Neuronal stem cell (in vitro differentiated cells): ENCODE measurements around the gene FAM209A.

Experiments used
- DNase-seq: peaks from one replicate; pipeline ENCODE4 v3.0.0-alpha.2; 2013; ENCODE audit warnings: low spot score
- H2AFZ ChIP-seq: one replicate; pipeline ENCODE4 v1.6.1; 2013; ENCODE audit warnings: mild to moderate bottlenecking, low read length, inconsistent platforms
- H2AK5ac ChIP-seq: 2 replicates; pipeline ENCODE4 v1.6.1; 2013; ENCODE audit warnings: low read depth, mild to moderate bottlenecking, inconsistent platforms, low read length, moderate library complexity, mixed read lengths
- H2BK120ac ChIP-seq: 2 replicates; pipeline ENCODE4 v1.6.1; 2013; ENCODE audit warnings: low read depth, mild to moderate bottlenecking, inconsistent platforms, low read length, moderate library complexity, mixed read lengths
- H2BK12ac ChIP-seq: one replicate; pipeline ENCODE4 v1.6.1; 2013; ENCODE audit warnings: low read length, inconsistent platforms
- H2BK15ac ChIP-seq: 2 replicates; pipeline ENCODE4 v1.6.1; 2013; ENCODE audit warnings: mild to moderate bottlenecking, low read length, inconsistent platforms, mixed read lengths
- H2BK5ac ChIP-seq: one replicate; pipeline ENCODE4 v1.6.1; 2013; ENCODE audit warnings: inconsistent platforms, mild to moderate bottlenecking, low read length, moderate library complexity
- H3K14ac ChIP-seq: one replicate; pipeline ENCODE4 v1.6.1; 2013; ENCODE audit warnings: low read length, inconsistent platforms
- H3K18ac ChIP-seq: 2 replicates; pipeline ENCODE4 v1.6.1; 2013; ENCODE audit warnings: low read length, inconsistent platforms
- H3K23ac ChIP-seq: 2 replicates; pipeline ENCODE4 v1.6.1; 2013; ENCODE audit warnings: low read depth, mild to moderate bottlenecking, mixed read lengths, low read length, inconsistent platforms; ENCODE audit not compliant: poor library complexity
- H3K27ac ChIP-seq: replicated peaks from 3 replicates; pipeline ENCODE4 v1.5.1; 2013; ENCODE audit warnings: low read length, inconsistent platforms
- H3K27me3 ChIP-seq, 3 experiments: 2 replicates each; pipeline ENCODE4 v1.6.1; 2013; ENCODE audit warnings: low read length in 3 of 3, mild to moderate bottlenecking in 2 of 3, inconsistent platforms in 1 of 3, low read depth in 1 of 3, mixed read lengths in 1 of 3, moderate library complexity in 1 of 3; ENCODE audit not compliant: control insufficient read depth in 3 of 3, insufficient read depth in 3 of 3
- H3K36me3 ChIP-seq, 2 donors: replicated peaks in 1 of 2; 2 replicates each; pipeline ENCODE4 v1.6.1; 2013; ENCODE audit warnings: low read length in 2 of 2; ENCODE audit not compliant: control insufficient read depth in 2 of 2, insufficient read depth in 2 of 2
- H3K4ac ChIP-seq: 2 replicates; pipeline ENCODE4 v1.6.1; 2013; ENCODE audit warnings: inconsistent platforms, mild to moderate bottlenecking, low read length, moderate library complexity
- H3K4me1 ChIP-seq, 2 donors: 1 replicate in 1 of 2; 2 replicates in 1 of 2; pipeline ENCODE4 v1.6.1; 2013; ENCODE audit warnings: low read length in 2 of 2, low read depth in 1 of 2; ENCODE audit not compliant: control insufficient read depth in 2 of 2, insufficient read depth in 1 of 2
- H3K4me2 ChIP-seq: one replicate; pipeline ENCODE4 v1.6.1; 2013; ENCODE audit warnings: mild to moderate bottlenecking, low read length, inconsistent platforms; ENCODE audit not compliant: insufficient read depth, poor library complexity, severe bottlenecking
- H3K4me3 ChIP-seq, 2 donors: 2 replicates each; pipeline ENCODE4 v1.5.1; 2013; ENCODE audit warnings: low read length in 2 of 2, mild to moderate bottlenecking in 2 of 2, inconsistent platforms in 1 of 2, moderate library complexity in 1 of 2
- H3K79me1 ChIP-seq: one replicate; pipeline ENCODE4 v1.6.1; 2013; ENCODE audit warnings: low read depth, mild to moderate bottlenecking, inconsistent platforms, low read length, moderate library complexity
- H3K9ac ChIP-seq: one replicate; pipeline ENCODE4 v1.6.1; 2013; ENCODE audit warnings: mild to moderate bottlenecking, low read depth, low read length, inconsistent platforms; ENCODE audit not compliant: poor library complexity
- H3K9me3 ChIP-seq, 2 donors: replicated peaks in 1 of 2; 2 replicates each; pipeline versions ENCODE3 to v1.6.1; 2013; ENCODE audit warnings: low read length in 2 of 2, mild to moderate bottlenecking in 2 of 2, inconsistent platforms in 1 of 2, low read depth in 1 of 2, mixed read lengths in 1 of 2, moderate library complexity in 1 of 2; ENCODE audit not compliant: control insufficient read depth in 2 of 2, insufficient read depth in 1 of 2
- H4K8ac ChIP-seq: one replicate; pipeline ENCODE4 v1.6.1; 2013; ENCODE audit warnings: low read depth, mild to moderate bottlenecking, inconsistent platforms, low read length, moderate library complexity
- H4K91ac ChIP-seq: one replicate; pipeline ENCODE4 v1.6.1; 2013; ENCODE audit warnings: low read length, low read depth, mild to moderate bottlenecking, inconsistent platforms; ENCODE audit not compliant: poor library complexity
- WGBS, 2 donors: extraction: QIAGEN DNeasy Blood & Tissue Kit; methylation state at CpG; one replicate each; pipeline ENCODE4 v1.1.7; 2013; ENCODE audit warnings: missing lambda C conversion rate in 2 of 2, mixed read lengths in 1 of 2; ENCODE audit not compliant: insufficient read length in 2 of 2, insufficient replicate concordance in 1 of 2; ENCODE audit errors: extremely low coverage in 2 of 2; 5-methylcytosine and 5-hydroxymethylcytosine counted together

The FAM209A gene

DNA sequence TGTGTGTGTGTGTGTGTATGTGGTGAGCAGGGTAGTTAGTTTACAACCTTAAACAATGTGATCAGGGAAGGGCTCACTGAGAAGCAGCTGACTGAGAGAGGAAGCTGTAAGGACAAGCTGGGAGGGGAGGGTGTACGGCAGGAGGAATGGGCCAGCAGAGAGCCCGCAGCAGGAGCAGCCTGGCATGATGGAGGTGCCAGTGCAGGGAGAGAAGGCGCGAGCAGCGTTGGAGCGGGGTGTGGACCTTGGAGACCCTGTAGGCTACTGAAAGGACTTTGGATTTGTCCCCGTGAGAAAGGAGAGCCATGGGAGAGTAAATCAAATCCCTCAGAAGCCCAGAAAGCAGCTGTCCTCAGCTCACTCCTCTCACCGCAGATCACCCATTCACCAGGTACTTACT, 27.0 kb downstream of the FAM209A start:
- no peak overlapping the region for H3K18ac ChIP-seq
- H3K79me1 ChIP-seq: peaks cover 1% of the 10 kb centered on the region
- H3K27ac ChIP-seq: no peak overlapping the region
- H3K14ac ChIP-seq: no peak overlapping the region
- no peak overlapping the region for H2AFZ ChIP-seq
- H2AK5ac ChIP-seq: no peak overlapping the region
- DNase-seq: no peak
- H3K4me3 ChIP-seq: no peak overlapping the region
- H3K27me3 ChIP-seq: peaks cover 0 to 5% (median 0%) of the 10 kb centered on the region in 3 experiments
- no peaks in the 10 kb centered on the region for H3K9me3 ChIP-seq
- no peaks in the 10 kb centered on the region for H3K4me1 ChIP-seq
- no peak overlapping the region for H2BK120ac ChIP-seq
- no peak overlapping the region for H4K91ac ChIP-seq
- H3K4ac ChIP-seq: no peak overlapping the region
- no peak overlapping the region for H2BK15ac ChIP-seq
- no peaks in the 10 kb centered on the region for H3K36me3 ChIP-seq
- H2BK5ac ChIP-seq: no peak overlapping the region
- no CpG with 5 or more reads among the region's 8 CpGs for WGBS, 2 donors
- no peak overlapping the region for H3K4me2 ChIP-seq
- H2BK12ac ChIP-seq: no peak overlapping the region
- no peak overlapping the region for H3K9ac ChIP-seq
- H4K8ac ChIP-seq: no peak overlapping the region
- H3K23ac ChIP-seq: no peak overlapping the region

DNA sequence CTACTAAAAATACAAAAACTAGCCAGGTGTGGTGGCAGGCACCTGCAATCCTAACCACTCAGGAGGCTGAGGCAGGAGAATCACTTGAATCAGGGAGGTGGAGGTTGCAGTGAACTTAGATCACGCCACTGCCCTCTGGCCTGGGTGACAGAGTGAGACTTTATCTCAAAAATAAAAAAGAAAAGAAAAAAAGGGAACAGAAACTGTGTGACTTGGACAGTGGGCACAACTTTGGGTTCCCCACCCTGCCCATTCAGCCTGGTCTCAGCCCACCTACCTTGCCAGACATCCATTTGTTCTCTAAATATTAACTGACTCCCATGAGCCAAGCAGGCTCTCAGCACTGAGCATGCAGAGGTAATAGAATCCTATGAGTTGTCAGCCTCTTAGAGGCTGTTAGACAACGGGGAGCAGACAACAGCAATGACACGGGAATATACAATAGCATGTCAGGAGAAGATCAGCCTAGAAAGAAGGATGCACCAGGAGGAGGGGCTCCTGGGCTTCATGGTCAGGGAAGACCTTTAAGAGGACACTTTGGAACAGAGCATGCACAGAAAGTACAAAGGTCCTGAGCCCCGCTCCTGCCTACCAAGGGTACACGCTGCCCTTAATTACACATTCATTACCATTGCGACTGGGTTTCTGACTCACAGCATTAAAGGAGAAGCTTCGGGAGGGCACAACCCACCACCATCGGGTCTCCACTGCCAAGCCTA, 28.5 kb downstream of the FAM209A start:
- no peak overlapping the region for H2BK12ac ChIP-seq

DNA sequence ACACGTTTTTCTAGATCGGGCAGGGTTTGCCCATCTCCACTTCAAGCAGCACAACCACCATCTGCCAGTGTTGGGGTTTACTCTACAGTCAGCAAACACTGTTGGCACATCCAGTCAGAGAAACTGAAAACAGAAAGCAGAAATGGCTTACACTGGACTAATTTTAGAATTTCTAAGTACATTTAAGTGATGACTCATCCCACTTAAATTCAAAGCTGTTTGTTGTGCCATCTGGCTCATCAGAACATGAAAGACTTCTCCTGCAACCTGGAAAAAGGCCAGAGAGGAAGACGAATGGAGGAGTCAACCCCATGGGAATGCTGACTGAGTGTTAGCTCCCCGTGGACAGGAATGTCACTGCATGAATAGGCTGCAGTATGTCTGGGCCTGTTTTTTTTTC, 30.3 kb downstream of the FAM209A start:
- Histone ChIP-seq H3K14ac (no peak overlapping the region), H2BK15ac (no peak overlapping the region), H3K79me1 (no peaks in the 10 kb centered on the region), H2BK5ac (no peak overlapping the region), H3K27me3 (peaks cover 0 to 7% (median 0%) of the 10 kb centered on the region in 3 experiments), H3K36me3 (no peaks in the 10 kb centered on the region), H3K23ac (no peak overlapping the region), H2AK5ac (no peak overlapping the region), H2BK120ac (no peak overlapping the region), H3K4me2 (no peak overlapping the region), H3K9me3 (no peaks in the 10 kb centered on the region), H3K4me1 (no peaks in the 10 kb centered on the region), H3K27ac (no peak overlapping the region), H3K4ac (no peak overlapping the region), H4K91ac (no peak overlapping the region), H2AFZ (no peak overlapping the region), H2BK12ac (no peak overlapping the region), H4K8ac (no peak overlapping the region), H3K9ac (no peak overlapping the region), H3K4me3 (no peak overlapping the region), H3K18ac (no peak overlapping the region)
- DNase-seq: no peak
- WGBS, 2 donors: no CpG with 5 or more reads among the region's 4 CpGs

More for the DNA sequence above, 28.5 kb downstream of the FAM209A start:
- H3K36me3 ChIP-seq: no peaks in the 10 kb centered on the region
- H3K27me3 ChIP-seq: peaks cover 0 to 6% (median 0%) of the 10 kb centered on the region in 3 experiments
- H3K4me3 ChIP-seq: no peak overlapping the region
- H4K91ac ChIP-seq: no peak overlapping the region
- H2AK5ac ChIP-seq: no peak overlapping the region
- no peak overlapping the region for H3K4ac ChIP-seq
- no peak overlapping the region for H3K14ac ChIP-seq
- H2BK15ac ChIP-seq: no peak overlapping the region
- no peak overlapping the region for H4K8ac ChIP-seq
- no CpG with 5 or more reads among the region's 8 CpGs for WGBS, 2 donors
- H3K79me1 ChIP-seq: no peaks in the 10 kb centered on the region
- H3K4me2 ChIP-seq: no peak overlapping the region
- no peaks in the 10 kb centered on the region for H3K4me1 ChIP-seq
- H2BK5ac ChIP-seq: no peak overlapping the region
- no peak overlapping the region for H2AFZ ChIP-seq
- no peaks in the 10 kb centered on the region for H3K9me3 ChIP-seq
- H2BK120ac ChIP-seq: no peak overlapping the region
- H3K9ac ChIP-seq: no peak overlapping the region
- DNase-seq: no peak
- H3K27ac ChIP-seq: no peak overlapping the region
- no peak overlapping the region for H3K18ac ChIP-seq
- H3K23ac ChIP-seq: no peak overlapping the region

DNA sequence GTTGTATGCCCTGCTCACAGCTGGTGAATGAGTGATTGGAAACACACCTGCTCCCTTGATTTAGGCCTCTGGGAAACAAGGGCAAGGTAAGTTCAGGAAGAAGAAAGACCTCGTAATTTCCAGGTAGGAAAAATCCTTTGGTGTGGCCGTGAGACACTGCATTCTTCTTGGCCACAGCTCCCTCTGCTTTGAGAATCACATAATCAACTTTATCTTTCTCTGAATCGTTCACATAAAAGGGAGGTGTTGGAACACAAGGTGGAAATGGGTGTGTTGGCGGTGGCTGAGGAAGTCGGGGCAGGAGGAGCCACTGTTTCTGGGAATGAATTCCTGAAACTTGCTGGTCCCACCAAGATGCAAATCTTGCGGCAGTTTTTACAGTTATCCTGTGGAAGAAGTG, 34.4 kb downstream of the FAM209A start:
- Histone ChIP-seq H2BK12ac (no peak overlapping the region), H2AFZ (no peak overlapping the region), H3K4me3 (no peak overlapping the region), H3K4me1 (no peaks in the 10 kb centered on the region), H3K4ac (no peak overlapping the region), H3K27me3 (peaks cover 0 to 5% (median 0%) of the 10 kb centered on the region in 3 experiments), H3K27ac (no peak overlapping the region), H2AK5ac (no peak overlapping the region), H4K91ac (no peak overlapping the region), H3K18ac (no peak overlapping the region), H2BK5ac (no peak overlapping the region), H3K4me2 (no peak overlapping the region), H3K14ac (no peak overlapping the region), H3K9me3 (no peaks in the 10 kb centered on the region), H4K8ac (no peak overlapping the region), H2BK15ac (no peak overlapping the region), H3K36me3 (no peaks in the 10 kb centered on the region), H3K9ac (no peak overlapping the region), H3K23ac (no peak overlapping the region), H3K79me1 (no peaks in the 10 kb centered on the region), H2BK120ac (no peak overlapping the region)
- whole genome bisulfite sequencing, 2 donors: no CpG with 5 or more reads among the region's 6 CpGs
- DNase-seq: no peak
